HG03064 (cell line): ENCODE data around the gene ATP6V1C2.
"Not testable (repeated sequence)": the region's sequence is repeated elsewhere in the genome, so short reads cannot be mapped to it uniquely, and the experiment has no call there.

Experiments
- ATAC-seq: cut with Tn5 transposase; IDR thresholded peaks from one replicate; pipeline ENCODE4 v1.9.1; 2021; ENCODE audit warnings: low read depth; ENCODE audit not compliant: unreplicated experiment

ATP6V1C2 gene

DNA sequence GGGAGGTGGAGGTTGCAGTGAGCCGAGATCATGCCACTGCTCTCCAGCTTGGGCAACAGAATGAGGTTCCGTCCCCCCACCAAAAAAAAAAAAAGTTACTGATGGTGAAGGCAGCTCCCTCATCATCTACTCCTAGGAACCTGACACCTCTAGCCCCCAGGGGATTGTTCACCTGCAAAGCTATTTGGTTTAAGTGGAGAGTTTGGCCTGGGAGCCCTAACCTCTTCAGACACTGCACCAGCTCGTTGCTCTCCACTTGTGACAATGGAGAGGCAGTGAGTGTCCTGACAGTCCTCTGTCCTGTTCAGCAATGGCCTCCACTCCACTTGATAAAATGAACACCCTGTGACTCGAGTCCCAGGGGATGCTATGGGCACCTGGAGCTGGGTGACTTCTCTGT lies 43.5 kb downstream of the ATP6V1C2 start:
- no peak for ATAC-seq

DNA sequence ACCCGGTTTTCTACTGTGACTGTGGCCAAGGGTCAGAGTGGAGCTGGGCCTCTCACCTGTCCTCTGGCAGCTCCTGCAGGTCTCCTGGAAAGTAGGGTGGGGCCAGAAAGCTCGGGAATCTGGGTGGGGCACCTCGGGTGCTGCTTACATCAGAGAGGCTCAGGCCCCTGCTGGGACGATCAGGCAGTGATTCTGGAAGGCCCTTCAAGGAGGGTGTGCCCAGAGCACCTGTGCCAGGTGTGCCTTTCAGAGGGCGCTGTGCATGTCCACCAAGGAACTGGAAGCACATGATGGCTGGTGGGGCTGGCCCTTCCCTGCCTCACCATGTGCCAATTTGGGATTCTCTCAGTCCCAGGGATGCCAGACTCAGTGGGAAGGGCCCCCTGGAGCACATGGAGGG lies 44.0 kb downstream of the ATP6V1C2 start:
- no peak for ATAC-seq

DNA sequence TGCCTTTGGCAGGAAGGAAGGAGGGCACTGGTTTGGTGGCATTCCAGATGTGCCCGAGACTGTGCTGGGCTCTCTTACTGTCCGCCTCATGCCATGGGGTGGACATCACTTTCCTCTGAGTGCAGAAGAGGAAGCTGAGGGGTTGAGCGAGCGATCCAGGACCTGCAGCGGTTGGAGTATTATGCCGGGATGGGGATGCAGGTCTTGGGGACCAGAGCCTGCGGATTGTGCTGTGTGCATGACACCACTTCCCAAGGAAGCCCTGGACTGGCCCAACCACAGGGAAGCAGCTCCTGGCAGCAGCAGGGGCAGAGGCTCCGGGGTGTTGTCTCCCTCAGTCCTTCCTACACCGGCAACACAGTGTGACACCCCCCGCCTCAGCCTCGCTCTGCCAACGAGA lies 44.5 kb downstream of the ATP6V1C2 start:
- ATAC-seq = no peak

DNA sequence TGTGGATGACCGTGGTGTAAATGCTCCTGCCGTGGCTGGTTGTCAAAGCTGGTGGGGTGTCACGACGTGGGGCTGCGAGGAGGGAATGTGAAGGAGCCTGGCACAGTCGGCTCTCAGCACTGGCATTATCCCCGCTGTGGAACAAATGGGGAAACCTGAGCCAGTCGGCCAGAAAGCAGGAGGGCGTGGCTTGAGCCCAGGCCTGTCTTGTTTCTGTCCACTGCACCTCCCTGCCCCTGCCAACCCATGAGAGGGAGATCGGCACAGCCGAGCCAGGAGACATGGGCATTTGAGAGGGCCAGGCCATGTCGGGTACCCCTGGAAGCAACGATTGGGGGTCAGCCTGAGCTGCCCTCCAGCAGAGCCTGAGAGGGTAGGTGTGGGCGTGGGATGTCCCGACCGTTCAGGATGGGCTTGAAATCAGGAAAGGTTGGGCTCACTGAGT lies 46.7 kb downstream of the ATP6V1C2 start:
- no peak for ATAC-seq

DNA sequence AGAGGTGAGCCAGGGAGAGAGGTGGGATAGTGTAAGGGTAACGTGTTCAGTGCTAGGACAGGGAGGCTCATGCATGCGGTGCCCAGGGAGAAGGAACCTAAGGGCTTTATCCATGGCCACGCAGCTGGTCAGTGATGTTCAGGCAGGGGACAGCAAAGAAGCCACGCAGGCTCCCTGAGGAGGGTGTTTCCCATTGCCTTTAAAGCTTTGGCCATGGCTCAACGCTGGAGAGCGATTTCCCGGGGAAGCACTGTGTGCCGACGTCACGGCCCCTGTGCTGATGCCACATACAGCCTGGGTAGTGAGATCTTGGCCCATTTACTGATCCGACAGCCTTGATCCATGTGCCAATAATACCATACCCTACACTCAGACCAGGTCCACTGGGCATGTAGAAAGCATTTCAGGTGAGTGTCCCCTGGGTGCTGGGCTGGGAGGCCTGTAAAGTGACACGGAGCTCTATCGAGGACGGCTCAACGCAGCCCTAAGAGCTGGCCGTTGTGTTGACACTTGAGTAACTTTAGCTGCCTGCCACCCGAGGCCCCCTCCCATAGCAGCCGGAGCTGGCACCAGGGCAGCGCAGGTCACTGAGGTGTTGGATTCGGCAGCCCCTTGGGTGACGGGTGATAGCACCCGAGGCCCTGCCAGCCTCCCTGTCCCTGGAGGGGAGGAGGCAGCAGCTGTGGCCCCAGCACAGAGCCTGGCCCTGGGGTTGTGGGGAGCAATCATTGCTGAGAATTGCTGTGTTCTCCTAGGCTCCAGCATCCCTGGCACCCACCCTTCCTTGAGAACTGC lies 49.7 kb downstream of the ATP6V1C2 start:
- no peak for ATAC-seq

DNA sequence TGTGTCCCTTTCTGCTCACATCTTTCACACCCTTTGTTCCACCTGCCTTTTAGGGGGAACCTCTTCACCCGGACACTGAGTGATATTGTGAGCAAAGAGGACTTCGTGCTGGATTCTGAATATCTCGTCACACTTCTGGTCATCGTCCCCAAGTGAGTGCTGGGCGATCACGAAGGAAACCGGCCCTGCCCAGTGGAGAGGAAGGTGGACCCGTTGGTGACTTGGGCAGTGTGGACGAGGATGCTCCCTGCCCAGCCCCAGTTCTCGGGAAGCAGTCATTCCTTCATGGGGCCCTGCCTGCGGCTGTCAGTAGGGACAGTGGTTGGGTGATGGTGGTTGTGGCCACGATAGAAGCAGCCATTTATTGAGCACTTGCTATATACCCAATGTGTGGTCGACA lies 50.4 kb downstream of the ATP6V1C2 start:
- no peak for ATAC-seq

DNA sequence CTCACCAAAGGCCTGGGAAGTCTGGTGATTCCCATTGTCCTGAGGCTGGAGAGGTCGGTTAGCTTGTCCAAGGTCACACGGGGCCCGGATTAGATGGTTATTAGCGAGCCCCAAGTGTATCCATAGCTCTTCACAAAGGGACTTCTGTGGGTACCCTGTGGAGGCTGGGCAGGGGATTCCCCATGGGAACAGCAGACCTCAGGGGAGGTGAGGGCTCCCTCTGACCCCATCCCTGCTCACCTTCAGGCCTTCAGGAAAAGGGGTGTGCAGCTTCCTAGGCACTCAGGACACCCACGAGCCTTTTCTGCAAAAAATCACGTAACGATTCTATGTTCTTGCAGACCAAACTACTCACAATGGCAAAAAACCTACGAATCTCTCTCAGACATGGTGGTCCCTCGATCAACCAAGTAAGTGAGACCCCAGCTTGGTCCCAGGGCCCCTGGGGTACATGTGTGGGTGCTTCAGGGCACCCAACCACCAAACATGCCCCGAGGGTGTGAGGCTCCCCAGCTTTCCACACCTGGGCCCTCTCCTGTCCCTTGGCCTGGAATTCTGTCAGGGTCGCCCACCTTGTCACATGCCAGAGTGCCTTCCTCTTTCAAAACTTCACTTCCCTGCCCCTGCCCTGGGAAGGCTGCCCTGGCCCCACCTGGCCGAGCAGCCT lies 50.9 kb downstream of the ATP6V1C2 start:
- ATAC-seq = no peak

DNA sequence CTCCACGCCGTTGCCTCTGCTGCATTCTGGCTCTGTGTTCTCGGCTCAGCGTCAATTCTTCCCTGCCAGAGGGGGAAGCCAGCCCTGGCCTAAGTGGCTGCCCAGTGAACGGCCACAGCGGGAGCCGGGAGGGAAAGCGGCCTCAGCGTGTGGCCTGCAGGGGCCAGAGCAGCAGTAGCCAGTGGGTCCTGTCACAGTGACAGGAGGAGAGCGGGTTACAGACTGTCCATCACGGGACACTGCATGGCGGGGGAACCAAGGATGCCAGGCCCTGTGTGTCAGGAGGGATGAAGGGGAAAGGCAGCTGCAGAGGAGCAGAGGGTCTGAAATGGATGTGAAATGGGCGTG lies 51.4 kb downstream of the ATP6V1C2 start:
- ATAC-seq = no peak

DNA sequence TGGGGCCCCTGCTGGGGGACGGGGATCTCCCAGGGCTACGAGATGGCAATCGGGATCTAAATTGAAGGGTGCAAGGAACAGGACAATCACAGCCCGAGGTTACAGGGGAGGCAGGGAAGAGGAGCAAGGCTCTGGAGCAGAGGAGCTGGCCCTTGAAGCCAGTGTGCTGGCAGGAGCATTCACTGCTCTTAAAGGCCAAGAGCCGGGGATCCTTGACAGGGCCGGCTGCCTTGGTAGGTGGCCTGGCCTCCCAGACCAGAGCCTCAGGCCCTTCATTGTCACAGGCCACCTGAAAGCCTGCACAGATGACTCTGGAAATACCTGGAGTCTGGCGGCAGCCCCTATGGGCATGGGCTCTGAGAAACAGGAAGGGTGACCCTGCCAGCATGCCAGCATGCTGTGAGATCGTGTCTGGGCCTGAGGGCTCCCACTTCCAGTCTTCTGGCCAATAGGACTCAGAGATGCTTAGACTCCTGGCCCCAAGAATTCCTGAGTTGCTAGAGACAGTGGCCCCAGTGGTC lies 52.5 kb downstream of the ATP6V1C2 start:
- ATAC-seq = no peak

DNA sequence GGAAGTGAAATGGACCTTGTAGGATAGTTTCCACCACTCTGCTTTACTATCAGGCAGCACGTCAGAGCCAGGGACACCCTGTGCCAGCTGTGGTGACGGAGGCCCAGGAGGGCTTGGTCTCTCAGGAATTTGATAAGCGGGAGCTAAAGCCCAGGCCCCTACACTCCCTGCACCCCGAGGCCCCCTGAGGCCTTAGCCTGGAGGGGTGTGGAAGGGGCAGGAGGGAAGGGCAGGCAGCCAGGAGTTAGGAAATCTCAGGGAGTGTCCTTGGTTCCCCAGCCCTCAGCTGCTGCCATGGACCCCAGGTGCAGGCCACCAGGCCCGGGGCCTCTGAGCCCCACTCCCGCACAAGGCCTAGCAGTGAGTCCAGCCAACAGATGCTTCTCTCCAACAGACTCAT lies 53.0 kb downstream of the ATP6V1C2 start:
- ATAC-seq = no peak

DNA sequence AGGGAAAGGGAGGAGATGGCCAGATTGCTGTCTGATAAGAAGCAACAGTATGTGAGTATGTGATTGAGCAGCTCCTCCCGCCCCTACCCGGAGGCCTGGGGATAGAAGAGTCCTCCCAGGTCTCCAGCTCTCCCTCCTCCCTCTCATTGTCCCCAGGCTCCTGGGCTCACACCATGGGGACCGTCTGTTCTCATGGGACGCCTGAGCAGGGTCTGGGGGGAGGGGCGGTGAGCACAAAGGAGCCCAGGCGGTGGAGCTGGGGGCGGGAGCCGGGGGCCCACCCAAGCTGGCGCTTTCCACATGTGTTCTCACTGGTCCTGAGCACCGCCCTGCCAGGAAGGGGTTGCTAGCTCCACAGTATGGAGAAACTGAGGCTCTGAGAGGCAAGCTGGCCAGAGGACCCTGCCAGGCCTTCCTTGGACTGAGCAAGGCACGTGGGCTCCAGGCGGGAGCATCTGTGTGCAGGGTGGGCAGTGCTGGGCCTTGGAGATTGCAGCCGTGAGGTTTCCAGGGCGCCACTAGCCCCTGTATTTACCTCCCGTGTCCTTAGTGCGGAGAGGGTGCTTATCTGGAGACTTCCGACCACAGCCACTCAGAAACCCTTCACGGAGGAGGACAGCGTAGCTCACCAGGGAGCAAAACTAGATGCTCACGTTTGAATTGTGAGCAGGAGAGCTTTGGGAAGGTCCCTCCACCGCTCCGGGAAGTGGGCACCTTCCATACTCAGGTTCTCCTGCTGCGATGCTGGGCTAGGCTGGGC lies 53.8 kb downstream of the ATP6V1C2 start:
- no peak for ATAC-seq

DNA sequence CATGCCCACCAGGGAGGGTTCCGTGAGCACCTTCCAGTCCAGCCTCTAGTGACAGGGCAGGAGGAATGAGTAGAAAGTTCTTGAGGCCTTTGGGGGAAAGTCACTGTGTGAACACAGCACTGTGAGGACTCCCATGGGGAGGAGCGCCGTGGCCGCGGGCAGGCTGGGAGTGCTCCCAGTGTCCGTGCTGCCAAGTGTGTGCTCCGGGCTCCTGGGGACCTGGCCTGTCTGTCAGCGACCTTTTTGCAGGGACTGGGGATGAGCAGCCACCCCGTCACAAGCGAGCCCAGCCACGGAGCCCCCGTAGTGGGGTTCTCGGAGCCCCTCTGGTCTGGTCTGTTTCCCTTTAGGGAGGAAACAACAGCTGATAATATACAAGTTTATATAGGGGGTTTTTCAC lies 54.4 kb downstream of the ATP6V1C2 start:
- ATAC-seq = no peak

DNA sequence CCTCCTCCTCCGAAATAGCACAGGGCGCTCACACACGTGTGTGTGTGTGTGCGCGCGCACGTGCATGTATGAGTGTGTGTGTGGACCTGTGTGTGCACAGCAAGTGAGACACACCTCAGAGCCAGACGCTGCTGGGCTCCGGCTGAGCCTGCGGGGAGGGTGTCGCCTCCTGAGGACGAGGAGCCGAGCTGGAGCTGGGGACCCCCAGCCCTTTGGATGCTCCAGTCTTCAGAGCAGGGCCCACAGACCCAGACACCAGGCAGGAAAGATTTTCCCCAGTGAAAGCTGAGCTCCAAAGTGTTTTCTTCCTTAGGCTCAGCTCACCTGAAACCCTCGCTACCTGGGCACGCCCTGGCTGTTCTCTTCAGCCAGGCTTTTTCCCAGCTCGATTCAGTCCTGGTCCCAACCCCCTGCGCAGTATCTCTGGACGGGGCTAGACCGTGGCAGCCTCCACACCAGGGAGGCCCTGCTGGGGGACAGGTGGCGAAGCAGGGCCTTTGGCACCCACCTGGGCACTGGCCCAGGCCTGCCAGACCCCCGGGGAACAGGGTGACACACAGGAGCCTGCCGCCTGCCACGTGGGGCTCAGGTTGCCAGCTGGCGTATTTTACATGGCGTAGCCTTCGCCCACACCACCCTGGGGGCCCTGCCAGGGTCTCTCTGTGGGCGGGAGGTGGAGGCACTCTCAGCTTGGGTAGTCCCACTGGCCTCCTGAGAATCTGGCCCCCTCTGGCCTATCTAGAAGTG lies 55.0 kb downstream of the ATP6V1C2 start:
- no peak for ATAC-seq

DNA sequence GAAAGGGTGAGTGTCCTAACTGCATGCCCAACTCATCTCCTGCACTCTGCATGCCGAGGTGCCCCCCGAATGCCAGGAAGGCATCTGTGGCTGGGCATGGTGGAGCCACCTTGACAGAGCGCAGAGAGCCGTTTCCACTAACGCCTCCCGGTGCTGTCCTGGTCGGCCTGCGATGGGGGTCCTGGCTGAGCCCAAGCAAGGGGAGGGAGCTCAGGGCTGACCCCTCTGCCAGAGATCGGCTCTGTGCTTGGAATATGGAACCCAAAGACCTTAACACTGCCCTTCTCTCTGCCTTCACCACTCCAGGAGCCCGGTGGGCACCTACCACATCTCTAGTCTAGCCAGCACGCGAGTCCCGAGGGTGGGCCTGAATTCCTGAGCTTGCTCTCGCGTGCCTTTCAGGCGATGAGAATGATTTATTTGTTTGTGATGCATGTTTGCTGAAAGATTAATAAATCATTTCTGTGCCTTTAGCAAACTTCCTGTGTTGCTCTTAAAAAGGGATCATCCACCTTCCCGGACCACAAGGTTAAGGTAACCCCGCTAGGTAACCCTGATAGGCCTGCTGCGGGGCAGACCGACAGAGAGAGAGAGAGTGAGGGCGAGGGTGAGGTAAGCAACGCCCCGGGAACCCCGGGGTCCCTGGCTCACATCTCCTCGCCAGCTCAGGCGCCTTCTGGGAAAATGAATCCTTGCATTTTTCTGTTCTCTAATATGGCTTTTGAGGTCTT lies 55.8 kb downstream of the ATP6V1C2 start:
- no peak for ATAC-seq

DNA sequence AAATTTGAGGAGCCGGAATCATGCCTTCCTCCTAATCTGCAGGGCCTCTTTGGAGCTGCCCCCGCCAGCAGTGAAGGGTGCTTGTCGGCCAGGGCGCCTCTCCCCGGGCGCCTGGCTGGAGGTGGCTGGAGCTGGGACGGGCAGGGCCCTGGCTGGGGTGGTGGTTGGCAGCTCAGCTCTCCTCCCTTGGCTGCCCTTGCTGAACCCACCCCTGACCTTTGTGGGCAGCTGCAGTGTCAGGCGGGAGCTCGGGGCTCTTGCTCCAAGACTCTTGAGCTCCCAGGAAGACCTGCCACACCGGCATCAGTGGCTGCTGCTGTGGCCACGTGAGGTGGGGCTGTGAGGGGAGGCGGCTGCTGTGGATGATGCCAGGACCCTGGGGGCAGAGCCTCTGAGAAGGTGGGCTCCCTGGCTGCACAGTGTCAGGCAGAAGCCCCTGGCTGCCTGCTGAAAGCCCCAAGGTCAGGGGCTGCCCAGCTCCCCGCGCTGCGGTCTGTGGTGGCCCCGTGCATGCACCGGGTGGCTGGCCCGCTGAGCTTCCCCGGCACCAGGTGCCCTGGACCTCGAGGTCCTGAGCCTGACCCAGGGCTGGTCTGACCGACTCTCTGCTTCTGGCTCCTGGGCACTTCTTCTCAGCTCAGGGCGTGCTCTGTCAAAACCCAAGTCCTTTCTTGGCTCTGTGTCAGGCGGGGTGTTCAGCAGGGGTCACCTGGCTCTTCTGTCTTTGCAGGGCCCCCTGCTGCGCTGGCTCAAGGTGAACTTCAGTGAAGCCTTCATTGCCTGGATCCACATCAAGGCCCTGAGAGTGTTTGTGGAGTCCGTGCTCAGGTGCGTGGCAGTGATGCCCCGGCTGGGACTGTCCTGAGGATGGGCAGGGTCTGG lies 56.7 kb downstream of the ATP6V1C2 start:
- no peak for ATAC-seq

DNA sequence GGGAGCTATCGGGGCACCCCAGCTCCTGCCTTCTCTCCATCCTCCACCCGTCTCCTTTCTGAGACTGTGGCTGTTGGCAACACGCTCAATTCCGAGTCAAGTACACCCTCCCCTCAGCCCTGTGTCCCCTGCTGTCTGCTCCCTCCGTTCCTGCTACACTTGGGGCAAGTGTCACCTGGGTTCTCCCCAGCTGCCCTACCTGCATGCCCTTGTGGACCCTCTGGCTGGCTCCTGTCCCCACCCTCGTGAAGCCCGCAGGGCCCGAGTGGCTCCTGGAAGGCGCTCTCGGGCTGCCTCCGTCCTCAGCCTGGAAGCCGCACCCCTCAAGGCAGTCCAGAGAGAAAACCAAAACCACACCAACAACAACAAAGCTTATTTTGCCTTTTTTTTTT lies 57.3 kb downstream of the ATP6V1C2 start:
- no peak for ATAC-seq

DNA sequence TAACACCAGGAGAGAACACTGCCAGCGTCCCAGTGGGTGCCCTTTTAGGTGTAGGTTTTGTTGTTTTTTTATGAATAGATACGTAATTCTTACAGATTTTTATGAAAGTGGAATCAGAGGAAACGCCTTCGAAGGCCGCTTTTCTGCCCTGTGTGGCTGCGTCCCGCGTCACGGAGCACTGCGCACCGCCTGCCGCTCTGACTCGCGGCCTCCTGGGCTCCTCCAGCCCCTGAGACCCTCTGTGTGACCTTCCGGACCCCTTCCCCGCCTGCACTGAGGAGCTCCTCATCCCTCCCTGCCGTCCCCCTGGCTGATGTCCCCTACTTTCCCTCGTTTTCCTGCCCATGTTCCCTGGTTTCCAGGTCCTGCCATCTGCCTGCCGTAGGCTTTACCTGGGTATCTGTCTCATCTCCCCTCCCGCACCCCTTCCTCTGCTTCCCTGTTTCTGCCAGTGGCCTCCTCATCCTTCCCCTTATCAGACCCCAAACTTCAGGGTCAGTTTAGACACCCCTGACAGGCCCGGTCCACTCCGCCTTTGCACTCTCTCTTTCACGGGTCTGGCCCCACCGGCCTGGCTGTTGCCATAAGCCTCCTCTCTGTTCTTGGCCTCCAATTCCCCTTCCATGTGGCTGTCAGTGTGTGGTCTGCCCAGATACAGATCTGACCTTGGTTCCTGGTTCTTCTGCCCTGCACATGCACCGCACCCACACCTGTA lies 58.5 kb downstream of the ATP6V1C2 start:
- no peak for ATAC-seq

DNA sequence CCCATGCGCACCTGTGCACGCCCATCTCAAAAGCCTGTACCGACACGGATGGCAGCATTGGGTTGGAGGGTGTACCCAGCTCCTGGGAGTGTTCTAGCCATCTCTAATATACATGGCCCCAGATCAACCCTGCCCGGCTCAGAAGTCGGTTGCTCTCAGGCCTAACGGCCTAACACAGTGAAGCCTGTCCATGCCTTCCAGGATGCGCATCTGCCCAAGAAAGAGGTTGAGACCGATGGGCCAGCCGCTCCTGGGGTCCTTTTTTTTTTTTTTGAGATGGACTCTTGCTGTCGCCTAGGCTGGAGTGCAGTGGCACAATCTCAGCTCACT lies 59.0 kb downstream of the ATP6V1C2 start:
- ATAC-seq = no peak

DNA sequence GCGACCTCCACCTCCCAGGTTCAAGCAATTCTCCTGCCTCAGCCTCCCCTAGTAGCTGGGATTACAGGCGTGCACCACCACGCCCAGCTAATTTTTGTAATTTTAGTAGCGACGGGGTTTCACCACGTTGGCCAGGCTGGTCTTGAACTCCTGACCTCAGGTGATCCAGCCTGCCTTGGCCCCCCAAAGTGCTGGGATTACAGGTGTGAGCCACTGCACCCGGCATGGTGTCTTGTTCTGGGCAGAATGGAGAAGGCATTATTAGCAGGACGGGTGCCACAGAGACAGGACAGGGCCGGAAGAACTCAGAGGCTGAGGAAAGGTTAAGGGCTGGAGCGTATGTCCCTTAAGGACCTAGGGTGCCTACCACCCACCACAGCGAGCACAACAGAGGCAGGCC lies 59.4 kb downstream of the ATP6V1C2 start:
- ATAC-seq = not testable (repeated sequence)
